Measurements from ENCODE around the gene HMGN5.
A peak's percentile ranks its signal among the peaks of the same experiment; 100 is the strongest.

HMGN5 gene

GRCh38 chrX:81120936-81121371, 80.8 kb downstream of the HMGN5 start:
- peak in 41 of 56 donors; percentile 0 to 52 (median 12) for DNase-seq

GRCh38 chrX:81120258-81120935, 81.3 kb downstream of the HMGN5 start:
- DNase-seq: peak in 4 of 56 donors; percentile 0 to 43 (median 5)

GRCh38 chrX:81114757-81115156, 87.0 kb downstream of the HMGN5 start:
- DNase-seq: no peak

DNA sequence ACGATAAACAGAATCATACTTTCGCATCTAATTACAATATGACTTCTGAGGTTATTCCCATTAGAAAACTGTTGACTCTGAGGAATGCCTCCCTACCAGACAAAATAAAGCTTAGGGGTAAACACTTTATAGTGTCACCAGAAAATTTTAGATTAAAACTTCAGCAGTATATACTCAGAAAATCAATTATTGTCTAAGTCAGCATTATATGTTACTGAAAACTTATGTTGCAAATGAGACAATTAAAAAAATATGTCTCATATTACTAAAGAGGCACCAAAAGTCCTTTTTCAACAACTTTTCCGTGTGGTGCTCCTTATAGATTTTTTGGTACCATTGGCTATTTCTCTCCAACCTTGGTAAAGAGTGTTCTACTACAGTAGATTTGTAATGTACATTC, 91.4 kb downstream of the HMGN5 start:
- no peak for DNase-seq

DNA sequence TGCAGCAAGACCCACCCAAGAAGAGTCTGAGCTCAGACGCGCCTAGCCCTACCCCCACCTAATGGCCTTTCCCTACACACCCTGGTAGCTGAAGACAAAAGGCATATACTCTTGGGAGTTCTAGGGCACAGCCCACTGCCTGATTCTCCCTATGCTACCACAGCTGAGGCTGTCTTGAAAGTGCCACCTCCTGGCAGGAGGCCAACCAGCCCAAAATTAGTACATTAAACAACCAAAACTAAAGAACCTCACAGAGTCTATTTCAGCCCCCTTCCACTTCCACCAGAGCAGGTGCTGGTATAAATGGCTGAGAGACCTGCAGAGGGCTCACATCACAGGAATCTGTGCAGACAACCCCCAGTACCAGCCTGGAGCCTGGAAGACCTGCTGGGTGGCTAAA, 119.1 kb downstream of the HMGN5 start:
- DNase-seq: no peak
